HepG2 (cell line): ENCODE data around the gene INHA. TPM values are rescaled to one million over a fixed set of nuclear protein-coding genes. Genes with fewer than 3 reads are reported as not detected.

Experiments
- FOSL1 ChIP-seq: sonication (generic); formaldehyde crosslinking; IDR thresholded peaks from 2 replicates; pipeline ENCODE4 v1.9.0; 2021; ENCODE audit warnings: missing genetic modification reagents, borderline replicate concordance
- HIC2 ChIP-seq: sonication (generic); formaldehyde crosslinking; IDR thresholded peaks from 2 replicates; pipeline ENCODE4 v1.9.0; 2022; ENCODE audit warnings: low read depth, missing genetic modification reagents
- JUN ChIP-seq: sonication (generic); formaldehyde crosslinking; IDR thresholded peaks from 2 replicates; pipeline ENCODE4 v1.4.0; 2020; ENCODE audit warnings: mild to moderate bottlenecking, missing genetic modification reagents
- NR2F6 ChIP-seq, 2 experiments: IDR thresholded peaks; 2 replicates each; pipeline ENCODE4 v1.6.1; 2016; ENCODE audit warnings: antibody characterized with exemption in 1 of 2, mild to moderate bottlenecking in 1 of 2
- POLR2AphosphoS2 ChIP-seq: IDR thresholded peaks from 2 replicates; pipeline ENCODE4 v1.6.1; 2011; ENCODE audit warnings: low read depth, low read length, improper control_type of control experiment
- ZKSCAN8 ChIP-seq: IDR thresholded peaks from 2 replicates; pipeline ENCODE4 v1.6.1; 2016; ENCODE audit warnings: borderline replicate concordance, missing genetic modification reagents, missing compliant biosample characterization
- ZNF121 ChIP-seq: sonication (generic); formaldehyde crosslinking; IDR thresholded peaks from 2 replicates; pipeline ENCODE4 v1.5.0; 2020; ENCODE audit warnings: mild to moderate bottlenecking, missing genetic modification reagents
- ZNF629 ChIP-seq: sonication (generic); formaldehyde crosslinking; conservative IDR thresholded peaks from 2 replicates; pipeline ENCODE4 v1.5.0; 2020; ENCODE audit warnings: missing genetic modification reagents
- polyA plus RNA-seq, 8 experiments: library from polyadenylated mRNA; depleted of rRNA in 3 of 8; stranded (reverse) in 7 of 8; unstranded in 1 of 8; fragments of >200 nt; fragmentation: Illumina TruSeq in 4 of 8; extraction: Trizol in 4 of 8; gene quantifications; 2 replicates each; pipeline versions ENCODE4 v1.2.1 to v1.2.3, GENCODE V29; 2011 to 2016; ENCODE audit warnings: low read depth in 4 of 8, missing spikeins in 1 of 8, mixed read lengths in 1 of 8; ENCODE audit not compliant: insufficient read depth in 1 of 8
- total RNA-seq, 5 experiments: library from RNA; depleted of rRNA; stranded (reverse); fragments of >200 nt; fragmentation: Illumina TruSeq; extraction: Trizol; gene quantifications; 2 replicates each; pipeline ENCODE4 v1.2.3, GENCODE V29; 2016; ENCODE audit warnings: low read depth in 1 of 5
- TF ChIP-seq, protein P1 (sequence below): sonication (generic); formaldehyde crosslinking; IDR thresholded peaks from 2 replicates; pipeline ENCODE4 v1.5.1; 2020; ENCODE audit warnings: mild to moderate bottlenecking, missing genetic modification reagents, borderline replicate concordance
- TF ChIP-seq, protein P2 (sequence below): sonication (generic); formaldehyde crosslinking; IDR thresholded peaks from 2 replicates; pipeline ENCODE4 v1.5.0; 2020; ENCODE audit warnings: mild to moderate bottlenecking, missing genetic modification reagents, moderate library complexity
- TF ChIP-seq, protein P3 (sequence below): sonication (generic); formaldehyde crosslinking; IDR thresholded peaks from 2 replicates; pipeline ENCODE4 v1.4.0; 2020; ENCODE audit warnings: low read depth, missing genetic modification reagents
- TF ChIP-seq, protein P4 (sequence below): sonication (generic); formaldehyde crosslinking; IDR thresholded peaks from 2 replicates; pipeline ENCODE4 v1.4.0; 2020; ENCODE audit warnings: mild to moderate bottlenecking, missing genetic modification reagents

Gene INHA
- total and polyA plus RNA-seq, 2 of the 13 experiments (the other 11 are each of a cell fraction or from before 2014, with no cell fraction given) = 4.1 to 15.2 TPM

- TF ChIP-seq, protein P1, sequence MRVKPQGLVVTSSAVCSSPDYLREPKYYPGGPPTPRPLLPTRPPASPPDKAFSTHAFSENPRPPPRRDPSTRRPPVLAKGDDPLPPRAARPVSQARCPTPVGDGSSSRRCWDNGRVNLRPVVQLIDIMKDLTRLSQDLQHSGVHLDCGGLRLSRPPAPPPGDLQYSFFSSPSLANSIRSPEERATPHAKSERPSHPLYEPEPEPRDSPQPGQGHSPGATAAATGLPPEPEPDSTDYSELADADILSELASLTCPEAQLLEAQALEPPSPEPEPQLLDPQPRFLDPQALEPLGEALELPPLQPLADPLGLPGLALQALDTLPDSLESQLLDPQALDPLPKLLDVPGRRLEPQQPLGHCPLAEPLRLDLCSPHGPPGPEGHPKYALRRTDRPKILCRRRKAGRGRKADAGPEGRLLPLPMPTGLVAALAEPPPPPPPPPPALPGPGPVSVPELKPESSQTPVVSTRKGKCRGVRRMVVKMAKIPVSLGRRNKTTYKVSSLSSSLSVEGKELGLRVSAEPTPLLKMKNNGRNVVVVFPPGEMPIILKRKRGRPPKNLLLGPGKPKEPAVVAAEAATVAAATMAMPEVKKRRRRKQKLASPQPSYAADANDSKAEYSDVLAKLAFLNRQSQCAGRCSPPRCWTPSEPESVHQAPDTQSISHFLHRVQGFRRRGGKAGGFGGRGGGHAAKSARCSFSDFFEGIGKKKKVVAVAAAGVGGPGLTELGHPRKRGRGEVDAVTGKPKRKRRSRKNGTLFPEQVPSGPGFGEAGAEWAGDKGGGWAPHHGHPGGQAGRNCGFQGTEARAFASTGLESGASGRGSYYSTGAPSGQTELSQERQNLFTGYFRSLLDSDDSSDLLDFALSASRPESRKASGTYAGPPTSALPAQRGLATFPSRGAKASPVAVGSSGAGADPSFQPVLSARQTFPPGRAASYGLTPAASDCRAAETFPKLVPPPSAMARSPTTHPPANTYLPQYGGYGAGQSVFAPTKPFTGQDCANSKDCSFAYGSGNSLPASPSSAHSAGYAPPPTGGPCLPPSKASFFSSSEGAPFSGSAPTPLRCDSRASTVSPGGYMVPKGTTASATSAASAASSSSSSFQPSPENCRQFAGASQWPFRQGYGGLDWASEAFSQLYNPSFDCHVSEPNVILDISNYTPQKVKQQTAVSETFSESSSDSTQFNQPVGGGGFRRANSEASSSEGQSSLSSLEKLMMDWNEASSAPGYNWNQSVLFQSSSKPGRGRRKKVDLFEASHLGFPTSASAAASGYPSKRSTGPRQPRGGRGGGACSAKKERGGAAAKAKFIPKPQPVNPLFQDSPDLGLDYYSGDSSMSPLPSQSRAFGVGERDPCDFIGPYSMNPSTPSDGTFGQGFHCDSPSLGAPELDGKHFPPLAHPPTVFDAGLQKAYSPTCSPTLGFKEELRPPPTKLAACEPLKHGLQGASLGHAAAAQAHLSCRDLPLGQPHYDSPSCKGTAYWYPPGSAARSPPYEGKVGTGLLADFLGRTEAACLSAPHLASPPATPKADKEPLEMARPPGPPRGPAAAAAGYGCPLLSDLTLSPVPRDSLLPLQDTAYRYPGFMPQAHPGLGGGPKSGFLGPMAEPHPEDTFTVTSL (CRISPR knock-in tag) = peak; percentile 58; the same call in 1 of the 2 replicates
- peak; percentile 72; the same call in 1 of the 2 replicates for TF ChIP-seq ZKSCAN8 (CRISPR knock-in tag)
- peak; percentile 56 for TF ChIP-seq ZNF121 (CRISPR knock-in tag)
- TF ChIP-seq, protein P2, sequence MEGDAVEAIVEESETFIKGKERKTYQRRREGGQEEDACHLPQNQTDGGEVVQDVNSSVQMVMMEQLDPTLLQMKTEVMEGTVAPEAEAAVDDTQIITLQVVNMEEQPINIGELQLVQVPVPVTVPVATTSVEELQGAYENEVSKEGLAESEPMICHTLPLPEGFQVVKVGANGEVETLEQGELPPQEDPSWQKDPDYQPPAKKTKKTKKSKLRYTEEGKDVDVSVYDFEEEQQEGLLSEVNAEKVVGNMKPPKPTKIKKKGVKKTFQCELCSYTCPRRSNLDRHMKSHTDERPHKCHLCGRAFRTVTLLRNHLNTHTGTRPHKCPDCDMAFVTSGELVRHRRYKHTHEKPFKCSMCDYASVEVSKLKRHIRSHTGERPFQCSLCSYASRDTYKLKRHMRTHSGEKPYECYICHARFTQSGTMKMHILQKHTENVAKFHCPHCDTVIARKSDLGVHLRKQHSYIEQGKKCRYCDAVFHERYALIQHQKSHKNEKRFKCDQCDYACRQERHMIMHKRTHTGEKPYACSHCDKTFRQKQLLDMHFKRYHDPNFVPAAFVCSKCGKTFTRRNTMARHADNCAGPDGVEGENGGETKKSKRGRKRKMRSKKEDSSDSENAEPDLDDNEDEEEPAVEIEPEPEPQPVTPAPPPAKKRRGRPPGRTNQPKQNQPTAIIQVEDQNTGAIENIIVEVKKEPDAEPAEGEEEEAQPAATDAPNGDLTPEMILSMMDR = peak; percentile 27
- peak; percentile 26; the same call in 1 of the 2 replicates for TF ChIP-seq JUN
- TF ChIP-seq FOSL1 (CRISPR knock-in tag) = no peak
- TF ChIP-seq, protein P3, sequence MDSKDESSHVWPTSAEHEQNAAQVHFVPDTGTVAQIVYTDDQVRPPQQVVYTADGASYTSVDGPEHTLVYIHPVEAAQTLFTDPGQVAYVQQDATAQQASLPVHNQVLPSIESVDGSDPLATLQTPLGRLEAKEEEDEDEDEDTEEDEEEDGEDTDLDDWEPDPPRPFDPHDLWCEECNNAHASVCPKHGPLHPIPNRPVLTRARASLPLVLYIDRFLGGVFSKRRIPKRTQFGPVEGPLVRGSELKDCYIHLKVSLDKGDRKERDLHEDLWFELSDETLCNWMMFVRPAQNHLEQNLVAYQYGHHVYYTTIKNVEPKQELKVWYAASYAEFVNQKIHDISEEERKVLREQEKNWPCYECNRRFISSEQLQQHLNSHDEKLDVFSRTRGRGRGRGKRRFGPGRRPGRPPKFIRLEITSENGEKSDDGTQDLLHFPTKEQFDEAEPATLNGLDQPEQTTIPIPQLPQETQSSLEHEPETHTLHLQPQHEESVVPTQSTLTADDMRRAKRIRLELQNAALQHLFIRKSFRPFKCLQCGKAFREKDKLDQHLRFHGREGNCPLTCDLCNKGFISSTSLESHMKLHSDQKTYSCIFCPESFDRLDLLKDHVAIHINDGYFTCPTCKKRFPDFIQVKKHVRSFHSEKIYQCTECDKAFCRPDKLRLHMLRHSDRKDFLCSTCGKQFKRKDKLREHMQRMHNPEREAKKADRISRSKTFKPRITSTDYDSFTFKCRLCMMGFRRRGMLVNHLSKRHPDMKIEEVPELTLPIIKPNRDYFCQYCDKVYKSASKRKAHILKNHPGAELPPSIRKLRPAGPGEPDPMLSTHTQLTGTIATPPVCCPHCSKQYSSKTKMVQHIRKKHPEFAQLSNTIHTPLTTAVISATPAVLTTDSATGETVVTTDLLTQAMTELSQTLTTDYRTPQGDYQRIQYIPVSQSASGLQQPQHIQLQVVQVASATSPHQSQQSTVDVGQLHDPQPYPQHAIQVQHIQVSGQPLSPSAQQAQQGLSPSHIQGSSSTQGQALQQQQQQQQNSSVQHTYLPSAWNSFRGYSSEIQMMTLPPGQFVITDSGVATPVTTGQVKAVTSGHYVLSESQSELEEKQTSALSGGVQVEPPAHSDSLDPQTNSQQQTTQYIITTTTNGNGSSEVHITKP (CRISPR knock-in tag) = peak; percentile 74
- TF ChIP-seq POLR2AphosphoS2 = no peak
- TF ChIP-seq NR2F6 (IDR thresholded peaks at IDR 0.05) = peak; percentile 81; the same call in 1 of the 2 replicates
- peak; percentile 76 for TF ChIP-seq NR2F6 (CRISPR knock-in tag; IDR thresholded peaks at IDR 0.05)
- TF ChIP-seq, protein P4, sequence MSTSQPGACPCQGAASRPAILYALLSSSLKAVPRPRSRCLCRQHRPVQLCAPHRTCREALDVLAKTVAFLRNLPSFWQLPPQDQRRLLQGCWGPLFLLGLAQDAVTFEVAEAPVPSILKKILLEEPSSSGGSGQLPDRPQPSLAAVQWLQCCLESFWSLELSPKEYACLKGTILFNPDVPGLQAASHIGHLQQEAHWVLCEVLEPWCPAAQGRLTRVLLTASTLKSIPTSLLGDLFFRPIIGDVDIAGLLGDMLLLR (CRISPR knock-in tag) = 0 out of 2 replicates have a peak, but pooled peaks have one; percentile 50
- no peak; the same call in none of the 2 replicates for TF ChIP-seq HIC2 (CRISPR knock-in tag)
- TF ChIP-seq ZNF629 (CRISPR knock-in tag) = peak; percentile 47; the same call in 1 of the 2 replicates
These were observed 25.6 kb downstream of the INHA start, which contains the start of gene STK11IP (continued) for GRCh38 chr2:219597552-219598307.
